GM12864 (cell line): ENCODE results near the gene PDE12.

ENCODE experiments used
- DNase-seq: peaks from one replicate; pipeline ENCODE4 v3.0.0-alpha.2; 2011; ENCODE audit warnings: low read depth
- H3K4me3 ChIP-seq: 2 replicates; pipeline ENCODE4 v1.5.1; 2011; ENCODE audit warnings: mild to moderate bottlenecking, low read depth, low read length, control low read depth
- TF ChIP-seq, protein P1 (sequence below): IDR thresholded peaks from 2 replicates; pipeline ENCODE4 v1.5.1; 2011; ENCODE audit warnings: low read depth, mild to moderate bottlenecking, moderate library complexity, low read length, control low read depth, inconsistent platforms; ENCODE audit errors: missing control alignments

PDE12 gene

DNA sequence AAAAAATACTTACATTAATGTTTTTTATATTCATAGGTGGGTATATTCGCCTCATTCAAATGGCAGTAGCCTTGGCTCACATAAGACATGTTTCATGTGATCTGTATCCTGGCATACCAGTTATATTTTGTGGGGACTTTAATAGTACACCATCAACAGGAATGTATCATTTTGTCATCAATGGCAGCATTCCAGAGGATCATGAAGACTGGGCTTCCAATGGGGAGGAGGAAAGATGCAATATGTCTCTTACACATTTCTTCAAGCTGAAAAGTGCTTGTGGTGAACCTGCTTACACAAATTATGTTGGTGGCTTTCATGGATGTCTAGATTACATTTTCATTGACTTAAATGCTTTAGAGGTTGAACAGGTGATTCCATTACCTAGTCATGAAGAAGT is 3.5 kb downstream of the PDE12 start:
- DNase-seq, result no peak
- H3K4me3 ChIP-seq, result no peak overlapping the region
- TF ChIP-seq, protein P1, sequence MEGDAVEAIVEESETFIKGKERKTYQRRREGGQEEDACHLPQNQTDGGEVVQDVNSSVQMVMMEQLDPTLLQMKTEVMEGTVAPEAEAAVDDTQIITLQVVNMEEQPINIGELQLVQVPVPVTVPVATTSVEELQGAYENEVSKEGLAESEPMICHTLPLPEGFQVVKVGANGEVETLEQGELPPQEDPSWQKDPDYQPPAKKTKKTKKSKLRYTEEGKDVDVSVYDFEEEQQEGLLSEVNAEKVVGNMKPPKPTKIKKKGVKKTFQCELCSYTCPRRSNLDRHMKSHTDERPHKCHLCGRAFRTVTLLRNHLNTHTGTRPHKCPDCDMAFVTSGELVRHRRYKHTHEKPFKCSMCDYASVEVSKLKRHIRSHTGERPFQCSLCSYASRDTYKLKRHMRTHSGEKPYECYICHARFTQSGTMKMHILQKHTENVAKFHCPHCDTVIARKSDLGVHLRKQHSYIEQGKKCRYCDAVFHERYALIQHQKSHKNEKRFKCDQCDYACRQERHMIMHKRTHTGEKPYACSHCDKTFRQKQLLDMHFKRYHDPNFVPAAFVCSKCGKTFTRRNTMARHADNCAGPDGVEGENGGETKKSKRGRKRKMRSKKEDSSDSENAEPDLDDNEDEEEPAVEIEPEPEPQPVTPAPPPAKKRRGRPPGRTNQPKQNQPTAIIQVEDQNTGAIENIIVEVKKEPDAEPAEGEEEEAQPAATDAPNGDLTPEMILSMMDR, result no peak

DNA sequence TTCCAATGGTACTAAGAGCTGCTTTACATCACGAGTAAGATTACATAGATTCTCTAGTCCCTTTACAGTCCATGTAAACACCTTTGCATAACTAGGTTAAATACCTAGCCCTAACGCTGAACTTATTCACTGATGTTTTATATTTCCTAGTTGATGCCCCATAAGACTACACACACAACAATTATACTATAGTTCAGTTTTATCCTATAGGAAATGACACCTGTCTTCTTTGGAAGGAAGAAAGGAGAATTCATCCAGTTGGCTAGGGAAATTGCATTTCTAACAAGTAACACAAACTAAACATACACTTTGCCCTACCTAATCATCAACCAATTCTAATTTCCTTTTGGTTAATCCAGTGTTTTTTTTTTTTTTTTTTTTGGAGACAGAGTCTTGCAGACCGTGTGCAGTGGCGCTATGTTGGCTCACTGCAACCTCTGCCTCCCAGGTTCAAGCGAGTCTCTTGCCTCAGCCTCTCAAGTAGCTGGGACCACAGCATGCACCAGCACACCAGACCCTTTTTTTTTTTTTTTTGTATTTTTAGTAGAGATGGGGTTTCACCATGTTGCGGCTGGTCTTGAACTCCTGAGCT is 13.9 kb downstream of the PDE12 start:
- no peak overlapping the region for H3K4me3 ChIP-seq
- TF ChIP-seq, protein P1, result no peak
- no peak for DNase-seq

DNA sequence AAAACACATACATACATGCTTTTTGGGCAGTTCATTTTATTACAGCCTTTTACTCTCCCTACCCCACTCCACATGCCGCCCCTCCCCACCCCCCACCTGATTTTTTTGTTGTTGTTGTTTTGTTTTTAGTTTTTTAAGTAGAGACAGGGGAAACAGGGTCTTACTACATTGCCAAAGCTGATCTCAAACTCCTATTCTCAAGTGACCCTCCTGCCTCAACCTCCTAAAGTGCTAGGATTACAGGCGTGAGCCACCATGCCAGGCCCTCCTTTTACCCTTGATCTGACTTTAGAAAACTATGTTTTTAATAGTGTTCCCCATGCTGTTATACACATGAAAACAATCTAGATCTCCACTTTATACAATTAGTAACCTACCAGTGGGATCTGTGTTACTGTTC is 14.8 kb downstream of the PDE12 start:
- TF ChIP-seq, protein P1, result no peak
- DNase-seq, result no peak
- no peak overlapping the region for H3K4me3 ChIP-seq

DNA sequence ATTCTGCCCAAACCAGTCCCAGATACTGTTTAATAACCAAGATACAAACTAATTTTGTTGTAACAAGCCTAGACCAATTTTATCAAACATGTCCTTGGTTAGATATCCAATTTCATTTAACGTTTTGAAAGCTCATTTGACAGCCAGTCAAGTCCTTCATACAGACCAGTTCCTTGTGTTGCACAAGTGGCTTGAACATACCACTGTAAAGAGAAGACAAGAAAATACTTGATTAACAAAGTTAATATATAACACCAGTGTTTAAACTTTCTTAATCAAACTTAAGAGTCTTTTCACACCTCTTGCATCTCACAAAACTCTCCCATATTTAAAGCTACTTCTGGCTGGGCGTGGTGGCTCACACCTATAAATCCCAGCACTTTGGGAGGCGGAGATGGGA is 16.0 kb downstream of the PDE12 start:
- TF ChIP-seq, protein P1, result no peak
- no peak for DNase-seq
- no peak overlapping the region for H3K4me3 ChIP-seq

DNA sequence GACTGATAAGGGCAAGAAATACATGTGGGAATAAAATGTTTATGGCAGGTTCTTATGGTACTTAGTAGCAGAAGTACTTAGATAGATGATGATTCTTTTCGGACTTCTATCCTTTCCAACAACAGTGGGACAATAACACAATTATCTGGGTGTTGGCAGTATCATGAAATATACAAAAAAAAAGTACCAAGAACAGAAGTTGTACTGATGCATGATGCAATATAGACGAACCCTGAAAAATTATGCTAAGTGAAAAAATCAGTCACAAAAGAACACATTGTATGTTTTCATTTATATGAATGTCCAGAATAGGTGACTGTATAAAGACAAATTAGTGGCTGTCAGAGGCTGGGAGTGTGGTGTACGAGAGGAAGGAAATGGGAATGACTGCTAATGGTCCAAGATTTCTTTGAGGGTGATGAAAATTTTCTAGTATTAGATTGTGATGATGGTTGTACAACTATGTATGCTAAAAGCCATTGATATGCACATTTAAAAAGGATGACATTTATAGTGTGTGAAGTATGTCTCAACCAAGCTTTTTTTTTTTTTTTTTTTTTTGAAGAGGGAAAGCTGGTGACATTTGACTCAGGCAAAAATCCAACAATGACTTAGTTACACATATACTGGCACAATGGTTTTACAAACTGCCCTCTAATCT is 20.0 kb downstream of the PDE12 start:
- no peak overlapping the region for H3K4me3 ChIP-seq
- no peak for DNase-seq
- TF ChIP-seq, protein P1, result no peak

DNA sequence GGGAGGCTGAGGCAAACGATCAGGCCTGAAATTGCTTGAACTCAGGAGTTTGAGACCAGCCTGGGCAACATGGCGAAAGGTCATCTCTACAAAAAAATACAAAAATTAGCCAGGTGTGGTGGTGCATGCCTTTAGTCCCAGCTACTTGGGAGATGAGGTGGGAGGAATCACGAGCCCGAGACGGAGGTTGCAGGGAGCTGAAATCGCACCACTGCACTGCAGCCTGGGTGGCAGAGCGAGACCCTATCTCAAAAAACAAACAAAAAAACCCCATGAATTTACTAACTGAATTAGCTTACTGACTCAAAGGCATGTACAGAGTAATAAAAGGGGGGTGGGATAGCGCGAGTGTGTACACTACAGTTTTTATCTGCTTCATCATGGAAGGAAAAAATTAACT is 21.7 kb downstream of the PDE12 start:
- TF ChIP-seq, protein P1, result no peak
- H3K4me3 ChIP-seq, result no peak overlapping the region
- no peak for DNase-seq
